KOPT-K1 (cell line): ENCODE measurements around the gene KREMEN2.

ENCODE experiments used
- H3K27ac ChIP-seq: fragments of 200-600 bp; sonication (generic); 2 replicates; pipeline ENCODE4 v1.5.1; 2016; ENCODE audit warnings: antibody characterized with exemption, mild to moderate bottlenecking, low read depth, low read length; ENCODE audit not compliant: poor library complexity, severe bottlenecking
- H3K36me3 ChIP-seq: fragments of 200-600 bp; sonication (generic); 2 replicates; pipeline ENCODE4 v1.5.1; 2017; ENCODE audit warnings: antibody characterized with exemption, mild to moderate bottlenecking, low read length, moderate library complexity; ENCODE audit not compliant: insufficient read depth
- H3K9me3 ChIP-seq: fragments of 200-600 bp; sonication (generic); 2 replicates; pipeline ENCODE4 v1.5.1; 2017; ENCODE audit warnings: antibody characterized with exemption, low read length, mild to moderate bottlenecking; ENCODE audit not compliant: insufficient read depth, poor library complexity, severe bottlenecking

Gene KREMEN2

DNA sequence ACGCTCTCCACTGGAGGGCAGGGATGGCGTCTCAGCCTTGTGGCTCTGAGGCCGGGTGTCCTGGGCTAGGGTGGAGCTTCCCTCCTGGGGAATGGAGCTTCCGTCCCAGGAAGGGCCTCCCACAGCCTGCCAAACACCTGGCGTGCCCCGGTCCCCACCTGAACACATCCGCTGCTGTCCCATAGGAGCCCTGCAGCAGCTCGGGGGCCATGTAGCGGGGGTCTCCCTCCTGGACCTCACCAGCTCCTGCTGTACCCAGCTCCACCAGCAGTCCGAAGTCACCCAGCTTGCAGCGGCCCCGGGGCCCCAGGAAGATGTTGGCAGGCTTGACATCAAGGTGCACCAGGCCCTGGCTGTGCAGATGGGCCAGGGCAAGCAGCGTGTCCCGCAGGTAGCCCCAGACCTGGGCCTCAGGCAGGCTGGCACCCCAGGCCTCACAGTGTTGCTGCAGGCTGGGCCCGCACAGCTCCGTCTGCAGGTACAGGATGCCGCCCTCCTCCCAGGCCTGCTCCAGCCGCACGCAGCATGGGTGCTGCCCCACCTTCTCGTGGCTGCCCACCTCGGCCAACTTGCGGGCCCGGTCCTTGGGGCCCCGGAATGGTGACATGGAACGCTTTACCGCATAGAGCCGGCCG lies 11.2 kb downstream of the KREMEN2 start:
- peaks cover 80% of the 10 kb centered on the region for H3K36me3 ChIP-seq
- no peak overlapping the region for H3K27ac ChIP-seq
- H3K9me3 ChIP-seq: no peaks in the 10 kb centered on the region

DNA sequence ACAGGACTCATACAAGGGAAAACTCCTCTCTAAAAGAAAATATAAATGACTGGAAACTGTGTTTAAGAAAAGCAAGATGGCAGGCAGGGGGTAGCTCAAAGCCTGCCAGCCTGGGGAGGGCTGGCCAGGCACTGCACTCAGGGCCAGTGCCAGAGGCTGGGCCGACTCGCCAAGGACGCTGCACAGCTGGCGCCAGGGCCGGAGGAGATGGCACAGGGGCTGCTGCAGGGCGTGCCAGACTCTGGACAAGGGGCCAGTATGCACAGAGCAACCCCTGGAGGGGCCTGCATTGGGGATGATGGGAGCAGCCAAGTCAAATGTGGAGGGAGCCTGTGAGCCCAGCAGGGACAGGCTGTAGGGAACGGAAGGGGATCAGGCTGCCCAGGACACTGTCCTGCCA lies 12.1 kb downstream of the KREMEN2 start:
- H3K27ac ChIP-seq: no peak overlapping the region
- H3K9me3 ChIP-seq: no peaks in the 10 kb centered on the region
- peaks cover 73% of the 10 kb centered on the region for H3K36me3 ChIP-seq

DNA sequence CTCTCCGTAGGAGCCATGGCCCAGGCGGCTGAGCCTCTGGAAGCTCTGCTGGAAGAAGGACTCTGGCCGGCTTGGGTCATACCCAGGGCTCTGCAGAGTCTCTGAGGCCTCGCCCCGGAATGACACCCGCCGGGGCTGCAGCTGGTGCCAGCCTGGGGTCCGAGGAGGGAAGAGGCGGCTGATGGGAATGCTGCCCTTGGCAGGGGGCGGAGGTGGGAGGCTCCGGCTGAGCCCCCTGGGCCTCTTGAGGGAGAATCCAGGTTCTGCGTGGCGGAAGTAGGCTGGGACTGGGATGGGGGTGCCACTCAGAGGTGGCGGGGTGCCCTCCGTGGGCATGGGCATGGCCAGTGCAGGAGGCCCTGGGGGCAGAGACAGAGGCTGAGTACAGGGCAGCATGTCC lies 12.6 kb downstream of the KREMEN2 start:
- Histone ChIP-seq H3K27ac (no peak overlapping the region), H3K36me3 (peaks cover 68% of the 10 kb centered on the region), H3K9me3 (no peaks in the 10 kb centered on the region)

DNA sequence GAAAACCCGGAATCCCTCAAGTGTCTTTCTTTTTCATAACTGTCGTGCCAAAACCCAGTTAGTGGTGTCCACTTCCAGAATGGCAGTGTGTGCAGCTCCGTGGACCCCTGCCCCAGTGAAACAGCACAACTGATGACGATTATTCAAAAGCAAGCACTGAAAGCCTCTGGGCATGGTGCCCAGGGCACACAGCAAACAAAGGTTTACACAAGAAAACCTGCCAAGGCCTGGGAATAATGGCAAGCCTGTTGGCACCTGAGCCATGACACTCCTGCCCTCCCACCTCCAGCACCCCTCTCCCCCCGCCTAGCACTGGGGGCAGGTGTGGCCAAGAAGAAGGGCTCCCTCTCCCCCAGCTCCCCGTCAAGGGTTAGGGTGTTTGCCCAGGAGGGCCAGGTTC lies 13.4 kb downstream of the KREMEN2 start:
- no peak overlapping the region for H3K27ac ChIP-seq
- H3K36me3 ChIP-seq: peaks cover 61% of the 10 kb centered on the region
- no peaks in the 10 kb centered on the region for H3K9me3 ChIP-seq

DNA sequence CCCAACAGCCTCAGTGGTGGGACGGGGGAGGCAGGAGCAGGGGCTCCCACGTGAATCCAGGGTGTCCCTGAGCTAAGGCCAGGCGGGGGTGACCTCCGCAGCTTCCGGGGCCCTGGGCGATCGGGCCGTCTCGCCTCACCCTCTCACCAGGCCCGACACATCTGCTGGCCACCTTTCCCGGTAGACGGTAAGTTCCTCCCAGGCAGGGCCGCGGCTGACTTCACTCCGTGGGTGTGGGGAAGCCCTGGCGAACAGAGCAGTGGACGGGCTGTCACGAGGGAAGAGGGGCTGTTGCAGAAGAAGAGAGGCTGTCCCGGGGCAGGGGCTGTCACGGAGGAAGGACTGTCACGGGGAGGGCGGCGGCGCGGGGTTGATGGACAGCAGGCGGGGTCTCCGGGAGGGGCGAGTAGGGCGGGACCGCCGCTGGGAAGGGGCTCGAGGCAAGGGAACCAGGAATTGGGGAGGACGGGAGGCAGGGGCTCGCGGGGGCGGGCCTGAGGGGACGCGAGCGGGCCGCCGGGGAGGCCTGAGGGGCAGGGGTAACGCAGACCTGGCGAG lies 15.7 kb downstream of the KREMEN2 start:
- H3K9me3 ChIP-seq: no peaks in the 10 kb centered on the region
- H3K27ac ChIP-seq: peak overlapping the region; percentile 90
- peaks cover 37% of the 10 kb centered on the region for H3K36me3 ChIP-seq

DNA sequence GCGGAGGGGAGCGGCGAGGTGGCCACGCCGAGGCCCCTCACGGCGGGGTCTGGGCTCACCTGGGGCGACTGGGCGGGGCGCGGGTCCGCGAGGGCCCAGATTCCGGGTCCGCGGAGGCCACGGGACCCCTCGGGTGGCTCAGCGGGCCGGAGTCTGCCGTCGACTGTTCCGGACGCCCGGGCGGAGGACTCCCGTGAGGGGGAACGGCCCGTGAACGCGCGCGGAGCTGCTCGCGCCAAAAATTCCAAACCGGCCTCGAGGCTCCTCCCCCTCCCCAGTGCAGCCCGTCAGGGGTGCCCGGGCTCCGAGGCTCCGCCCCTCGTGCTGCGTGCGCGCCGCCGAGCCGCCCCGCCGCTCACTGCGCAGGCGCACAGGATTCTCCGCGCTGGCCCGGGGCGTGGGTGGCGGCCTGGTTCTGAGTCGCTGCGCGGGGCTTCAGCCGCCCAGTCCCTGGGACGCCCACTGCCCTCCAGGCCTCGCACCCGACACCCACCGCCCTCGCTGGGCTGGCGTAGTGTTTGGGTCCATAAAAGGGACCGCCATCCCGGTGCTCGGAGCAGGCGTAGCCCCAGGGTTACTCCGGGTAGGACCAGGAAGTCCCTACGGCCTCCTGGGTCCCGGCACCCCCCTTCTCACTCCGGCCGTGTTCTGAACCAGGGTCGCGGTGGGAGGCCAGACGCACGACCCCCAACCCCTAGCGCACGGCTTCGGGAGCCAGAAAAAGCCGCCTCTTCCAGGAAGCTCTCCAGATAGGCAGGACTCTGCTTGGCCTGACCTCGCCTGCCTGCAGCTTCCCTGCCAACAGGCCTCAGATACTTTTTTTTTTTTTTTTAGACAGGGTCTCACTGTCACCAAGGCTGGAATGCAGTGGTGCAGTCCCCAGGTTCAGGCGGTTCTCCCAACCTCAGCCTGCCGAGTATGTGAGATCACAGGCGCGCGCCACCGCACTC lies 16.4 kb downstream of the KREMEN2 start, which contains the start of gene PKMYT1:
Gene PKMYT1, minus strand, starts transcription at position 220 of the 950 bp plus-strand sequence. CDS start 789 bp downstream, outside the sequence.
- peaks cover 30% of the 10 kb centered on the region for H3K36me3 ChIP-seq
- no peaks in the 10 kb centered on the region for H3K9me3 ChIP-seq
- H3K27ac ChIP-seq: peak within 1 kb of the TSS; percentile 90

DNA sequence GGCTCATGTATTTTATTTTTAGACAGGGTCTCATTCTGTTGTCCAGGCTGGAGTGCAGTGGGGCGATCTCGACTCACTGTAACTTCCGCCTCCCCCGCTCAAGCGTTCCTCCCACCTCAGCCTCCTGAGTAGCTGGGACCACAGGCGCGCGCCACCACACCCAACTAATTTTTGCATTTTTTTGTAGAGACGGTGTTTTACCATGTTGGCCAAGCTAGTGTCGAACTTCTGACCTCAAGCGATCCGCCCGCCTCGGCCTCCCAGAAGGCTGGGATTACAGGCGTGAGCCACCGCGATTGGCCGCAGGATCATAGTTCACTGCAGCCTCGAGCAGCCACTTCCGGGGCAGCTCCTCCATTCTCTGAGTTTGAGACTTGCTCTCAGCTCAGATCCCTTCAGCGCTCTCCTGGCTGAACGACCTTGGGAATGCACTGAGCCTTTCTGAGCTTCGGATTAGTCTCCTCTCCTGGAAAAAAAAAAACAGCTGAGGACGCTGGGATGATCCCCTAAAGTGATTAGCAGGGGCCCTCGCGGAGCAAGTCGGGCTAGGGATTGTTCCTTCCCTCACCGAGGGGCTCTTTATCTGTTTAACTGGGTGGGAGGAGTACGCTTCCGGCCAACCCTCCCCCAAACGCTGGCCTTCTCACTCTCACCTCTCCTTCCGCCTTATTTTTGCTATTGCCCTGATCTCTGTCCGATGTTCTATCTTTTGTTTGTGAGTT lies 17.3 kb downstream of the KREMEN2 start:
- H3K36me3 ChIP-seq: peaks cover 22% of the 10 kb centered on the region
- no peaks in the 10 kb centered on the region for H3K9me3 ChIP-seq
- peak overlapping the region; percentile 90 for H3K27ac ChIP-seq

DNA sequence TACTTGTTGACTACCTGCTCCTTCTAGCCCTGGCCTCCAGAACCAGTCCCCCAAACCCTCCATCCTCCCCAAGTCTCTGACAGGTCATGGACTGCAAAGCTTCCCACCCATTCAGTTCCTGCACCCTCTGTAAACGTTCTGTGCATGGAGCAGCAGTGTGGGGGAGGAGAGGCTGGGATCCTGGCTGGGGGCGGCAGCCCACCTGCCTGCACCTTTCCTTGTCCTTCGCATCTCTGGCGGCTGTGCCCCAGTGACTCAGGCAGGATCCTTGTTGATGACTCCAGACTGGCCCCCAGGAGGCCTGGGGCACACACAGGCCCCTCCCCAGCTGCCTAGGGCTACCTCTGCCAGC lies 17.8 kb downstream of the KREMEN2 start:
- Histone ChIP-seq H3K9me3 (no peaks in the 10 kb centered on the region), H3K27ac (no peak overlapping the region), H3K36me3 (peaks cover 16% of the 10 kb centered on the region)

DNA sequence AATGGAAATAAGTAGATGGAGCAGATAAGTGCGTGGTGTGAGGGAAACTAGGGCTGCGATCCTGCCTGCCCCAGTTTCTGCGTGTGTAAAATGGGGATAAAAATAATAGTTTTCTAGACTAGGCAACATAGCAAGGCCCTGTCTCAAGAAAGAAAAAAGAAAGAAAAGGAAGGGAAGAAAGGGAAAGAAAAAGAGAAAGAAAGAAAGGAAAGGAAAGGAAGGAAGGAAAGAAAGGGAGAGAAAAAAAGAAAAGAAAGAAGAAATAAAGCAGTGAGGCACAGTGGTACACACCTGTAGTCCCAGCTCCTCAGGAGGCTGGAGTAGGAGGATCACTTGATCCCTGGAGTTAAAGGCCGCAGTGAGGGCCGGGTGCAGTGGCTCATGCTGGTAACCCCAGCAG lies 18.3 kb downstream of the KREMEN2 start:
- H3K27ac ChIP-seq: no peak overlapping the region
- H3K36me3 ChIP-seq: peaks cover 11% of the 10 kb centered on the region
- H3K9me3 ChIP-seq: no peaks in the 10 kb centered on the region

DNA sequence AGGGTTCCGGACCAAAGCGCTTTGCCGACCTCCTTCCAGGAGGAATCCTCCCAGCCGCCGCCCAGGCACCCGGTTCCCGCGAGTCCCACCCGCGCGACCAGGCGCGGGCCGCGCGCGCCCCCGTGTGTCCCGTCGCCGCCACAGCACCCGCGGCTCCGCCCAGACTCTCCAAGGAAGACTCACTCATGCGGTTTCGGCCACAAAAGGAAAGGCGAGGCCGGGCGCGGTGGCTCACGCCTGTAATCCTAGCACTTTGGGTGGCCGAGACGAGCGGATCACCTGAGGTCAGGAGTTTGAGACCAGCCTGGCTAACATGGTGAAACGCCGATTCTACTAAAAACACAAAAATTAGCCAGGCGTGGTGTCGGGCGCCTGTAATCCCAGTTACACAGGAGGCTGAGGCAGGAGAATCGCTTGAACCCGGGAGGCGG lies 19.6 kb downstream of the KREMEN2 start:
- Histone ChIP-seq H3K9me3 (no peaks in the 10 kb centered on the region), H3K36me3 (no peaks in the 10 kb centered on the region), H3K27ac (no peak overlapping the region)

DNA sequence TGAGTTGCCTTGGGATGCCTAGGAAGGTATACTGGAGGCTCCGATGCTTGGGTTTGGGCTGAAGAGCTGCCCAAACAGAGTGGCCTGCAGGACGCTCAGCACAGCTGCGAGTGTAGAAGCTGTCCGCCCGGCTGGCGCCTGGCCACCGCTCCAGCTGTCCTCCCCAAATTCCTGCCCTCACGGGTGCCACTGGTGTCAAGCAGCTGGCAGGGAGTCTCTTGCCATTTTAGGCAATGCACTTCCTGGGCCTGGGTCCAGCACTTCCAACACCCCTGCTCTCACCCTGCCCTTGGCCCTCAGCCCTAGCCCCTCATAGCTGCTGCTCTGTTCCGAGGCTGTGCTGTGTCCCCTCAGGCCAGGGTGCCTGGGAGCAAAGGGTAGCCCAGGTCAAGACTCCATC lies 21.4 kb downstream of the KREMEN2 start:
- no peaks in the 10 kb centered on the region for H3K36me3 ChIP-seq
- H3K9me3 ChIP-seq: no peaks in the 10 kb centered on the region
- no peak overlapping the region for H3K27ac ChIP-seq

DNA sequence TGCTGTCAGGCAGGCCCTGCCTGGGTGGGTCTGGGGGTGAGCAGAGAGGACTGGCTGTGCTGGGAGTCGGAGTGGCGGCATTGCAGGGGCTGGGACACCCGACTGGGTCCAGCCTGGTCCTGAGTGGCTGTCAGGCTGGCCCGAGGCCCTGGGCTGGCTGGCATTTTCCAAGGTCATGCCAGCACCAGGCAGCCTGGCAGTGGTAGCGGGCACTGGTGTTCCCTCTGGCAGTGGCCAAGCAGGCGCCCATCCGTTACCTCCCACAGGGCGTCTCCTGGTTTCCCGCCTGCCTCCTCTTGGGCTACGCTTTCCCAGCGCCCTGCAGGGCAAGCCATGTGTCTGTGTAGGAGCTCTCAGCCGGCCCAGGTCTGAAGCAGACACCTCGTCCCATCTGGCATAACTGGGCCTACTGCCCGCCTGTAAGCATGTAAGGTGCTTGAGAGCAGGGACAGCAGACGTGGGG lies 21.8 kb downstream of the KREMEN2 start:
- H3K9me3 ChIP-seq: no peaks in the 10 kb centered on the region
- no peak overlapping the region for H3K27ac ChIP-seq
- H3K36me3 ChIP-seq: no peaks in the 10 kb centered on the region

DNA sequence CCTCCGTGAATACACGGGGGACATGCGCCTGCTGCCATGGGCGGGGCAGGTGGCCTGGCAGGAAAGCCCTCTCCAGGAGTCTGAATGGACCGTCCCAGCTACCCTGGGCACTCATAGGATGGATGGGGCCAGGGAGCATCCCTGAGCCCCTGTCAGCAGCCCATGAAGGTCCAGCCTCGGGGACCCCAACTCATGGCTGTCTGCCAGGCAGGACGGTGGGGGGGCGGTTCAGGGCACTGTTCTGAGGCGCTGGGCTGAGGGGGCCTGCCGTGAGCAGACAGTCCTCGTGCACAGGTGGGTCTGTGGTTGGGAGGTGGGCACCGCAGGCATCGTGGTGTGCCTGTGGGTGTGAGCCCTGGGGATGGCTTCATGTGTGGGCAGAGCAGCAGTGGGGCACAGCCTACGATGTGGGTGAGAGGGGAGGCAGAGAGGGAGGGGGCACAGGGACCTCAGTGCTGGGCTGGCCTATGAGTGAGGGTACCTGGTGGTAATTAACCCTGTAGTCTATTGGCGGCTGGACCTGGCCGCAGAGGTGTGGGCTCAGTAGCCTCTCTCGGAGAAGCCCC lies 22.6 kb downstream of the KREMEN2 start:
- no peak overlapping the region for H3K27ac ChIP-seq

DNA sequence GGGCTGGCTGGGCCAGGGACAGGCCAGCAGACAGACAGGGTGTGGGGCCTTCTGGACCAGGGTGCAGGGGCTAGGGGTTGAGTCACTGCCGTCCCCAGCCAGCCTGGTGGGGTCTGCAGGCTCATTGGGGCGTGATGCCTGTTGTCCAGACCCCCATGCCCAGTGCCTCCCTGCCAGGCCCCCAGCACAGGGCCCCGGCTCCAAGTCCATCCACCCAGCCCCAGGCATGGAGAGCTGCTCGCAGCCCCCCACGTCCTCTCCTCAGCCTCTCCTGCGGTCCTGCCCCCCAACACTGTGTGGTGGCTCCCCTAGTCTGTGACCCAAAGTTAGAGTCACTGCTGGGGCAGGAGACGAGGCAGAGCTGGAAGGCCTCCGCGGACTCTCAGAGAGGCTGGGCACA lies 23.2 kb downstream of the KREMEN2 start:
- H3K27ac ChIP-seq: no peak overlapping the region
- H3K9me3 ChIP-seq: no peaks in the 10 kb centered on the region
- H3K36me3 ChIP-seq: no peaks in the 10 kb centered on the region

More for the DNA sequence above, 22.6 kb downstream of the KREMEN2 start:
- Histone ChIP-seq H3K9me3 (no peaks in the 10 kb centered on the region), H3K36me3 (no peaks in the 10 kb centered on the region)
